ENCODE measurements around the gene CACTIN. TPM values are rescaled to one million over a fixed set of nuclear protein-coding genes. Genes with fewer than 3 reads are reported as not detected.

Gene CACTIN
- total RNA-seq, 3 donors from 2014 or later, result 22.4 to 26.8 (median 22.6) TPM

GRCh38 chr19:3659746-3660112 lies 33.1 kb upstream of the CACTIN start:
- Histone ChIP-seq H3K4me1 (ENCODE audit: low read depth) (no peaks in the 10 kb centered on the region), H3K36me3 (ENCODE audit: low read depth) (no peaks in the 10 kb centered on the region), H3K4me3 (no peak overlapping the region), H3K9me3 (no peaks in the 10 kb centered on the region)
- intact Hi-C loops (cut with DNase I, micrococcal nuclease), result no loop called here
- no peak for TF ChIP-seq CTCF (IDR thresholded peaks at IDR 0.05)
- ATAC-seq (no peak), DNase-seq (no peak)

GRCh38 chr19:3658870-3659745 lies 32.5 kb upstream of the CACTIN start:
- H3K9me3 ChIP-seq, result no peaks in the 10 kb centered on the region
- H3K4me3 ChIP-seq, result no peak overlapping the region
- ATAC-seq (no peak), DNase-seq (no peak)
- intact Hi-C loops (cut with DNase I, micrococcal nuclease), result no loop called here
- H3K36me3 ChIP-seq (ENCODE audit: low read depth), result no peaks in the 10 kb centered on the region
- TF ChIP-seq CTCF (IDR thresholded peaks at IDR 0.05), result no peak
- H3K4me1 ChIP-seq (ENCODE audit: low read depth), result no peaks in the 10 kb centered on the region

GRCh38 chr19:3658004-3658869 lies 31.6 kb upstream of the CACTIN start:
- DNase-seq (no peak), ATAC-seq (no peak)
- H3K4me3 ChIP-seq, result no peak overlapping the region
- no peaks in the 10 kb centered on the region for H3K36me3 ChIP-seq (ENCODE audit: low read depth)
- no peak for TF ChIP-seq CTCF (IDR thresholded peaks at IDR 0.05)
- no peaks in the 10 kb centered on the region for H3K9me3 ChIP-seq
- intact Hi-C loops (cut with DNase I, micrococcal nuclease), result no loop called here
- H3K4me1 ChIP-seq (ENCODE audit: low read depth), result no peaks in the 10 kb centered on the region

- H3K36me3 ChIP-seq (ENCODE audit: low read depth), result no peaks in the 10 kb centered on the region
- no peak for TF ChIP-seq CTCF (IDR thresholded peaks at IDR 0.05)
These were observed 30.8 kb upstream of the CACTIN start for GRCh38 chr19:3657395-3657769.

GRCh38 chr19:3656747-3657394 lies 30.3 kb upstream of the CACTIN start:
- no peak for TF ChIP-seq CTCF (IDR thresholded peaks at IDR 0.05)
- DNase-seq (no peak), ATAC-seq (no peak)
- intact Hi-C loops (cut with DNase I, micrococcal nuclease), result no loop called here
- no peaks in the 10 kb centered on the region for H3K9me3 ChIP-seq
- no peaks in the 10 kb centered on the region for H3K4me1 ChIP-seq (ENCODE audit: low read depth)
- H3K36me3 ChIP-seq (ENCODE audit: low read depth), result no peaks in the 10 kb centered on the region
- H3K4me3 ChIP-seq, result no peak overlapping the region

More at GRCh38 chr19:3657395-3657769, 30.8 kb upstream of the CACTIN start:
- no peak overlapping the region for H3K4me3 ChIP-seq
- DNase-seq (no peak), ATAC-seq (no peak)
- intact Hi-C loops (cut with DNase I, micrococcal nuclease), result no loop called here
- no peaks in the 10 kb centered on the region for H3K9me3 ChIP-seq
- H3K4me1 ChIP-seq (ENCODE audit: low read depth), result no peaks in the 10 kb centered on the region

Data from mucosa of descending colon (tissue), 3 donors.